Stimulated activated naive CD8-positive, alpha-beta T cell treated with anti-CD3 and anti-CD28 coated beads, Interleukin-15, Interleukin-2, amounts not matched to agents 100 U/mL and 50 U/mL, for 24 hours (primary cell): ENCODE data around the gene LCLAT1.

ENCODE experiments used
- ATAC-seq: fragments of 150-1000 bp; cut with Tn5 transposase; one replicate; pipeline ENCODE4 v1.10.0; 2021
- DNase-seq: peaks from one replicate; pipeline ENCODE4 v3.0.0; 2021

LCLAT1 gene

GRCh38 chr2:30643674-30644073 is 196.6 kb downstream of the LCLAT1 start:
- ATAC-seq = no peak
- no peak for DNase-seq

DNA sequence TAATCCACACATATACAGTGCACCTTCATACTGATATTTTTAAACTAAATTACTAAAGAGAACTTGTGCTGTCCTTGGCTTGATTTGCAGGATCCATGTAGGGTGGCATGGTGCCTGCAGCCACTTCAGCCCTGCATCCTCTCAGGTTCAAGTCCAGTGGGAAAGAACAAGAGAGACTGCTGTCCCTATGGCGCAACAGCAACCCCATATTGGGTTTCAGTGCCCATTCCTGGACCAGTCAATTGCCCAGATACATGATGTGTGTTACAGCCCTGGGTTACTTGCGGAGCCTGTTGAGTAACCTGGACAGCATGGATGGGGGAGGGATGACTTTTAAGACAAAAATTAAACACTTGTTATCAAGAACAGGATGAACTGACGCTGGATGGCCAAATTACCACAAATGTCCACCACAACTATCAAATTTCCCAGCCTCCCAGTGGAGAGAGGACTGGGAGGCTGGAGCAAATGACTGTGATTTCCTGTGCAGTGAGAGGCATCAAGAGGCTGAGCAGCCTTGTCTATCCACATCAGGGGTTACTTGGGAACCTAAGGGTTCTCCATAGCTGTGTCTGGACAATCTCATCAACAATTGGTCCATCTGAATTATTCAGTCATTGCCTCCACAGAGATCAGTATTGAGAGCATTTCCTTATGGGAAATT is 198.2 kb downstream of the LCLAT1 start:
- ATAC-seq = no peak

DNA sequence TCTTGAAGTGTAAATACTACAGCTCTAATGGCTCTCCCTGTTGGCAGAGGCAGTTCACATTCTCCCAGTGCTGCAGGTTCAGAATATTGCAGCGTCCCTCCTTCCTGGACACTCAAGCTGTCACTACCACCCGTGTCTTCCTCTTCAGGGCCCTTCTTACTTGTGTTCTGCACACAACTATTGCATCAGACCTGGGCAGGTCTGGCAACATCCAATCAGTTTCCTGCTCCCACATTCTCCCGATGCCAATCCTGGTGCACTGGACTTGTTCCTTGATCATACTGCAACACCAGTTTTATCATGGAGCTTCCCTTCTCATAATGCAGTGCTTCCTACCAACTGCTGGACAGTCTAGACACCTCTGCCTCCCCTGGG is 198.7 kb downstream of the LCLAT1 start:
- no peak for ATAC-seq
- DNase-seq = no peak

More for the DNA sequence above, 198.2 kb downstream of the LCLAT1 start:
- DNase-seq = no peak

- ATAC-seq = no peak
- no peak for DNase-seq
These were observed 200.9 kb downstream of the LCLAT1 start for GRCh38 chr2:30647752-30648457.

- no peak for DNase-seq
- no peak for ATAC-seq
These were observed 202.2 kb downstream of the LCLAT1 start for GRCh38 chr2:30649278-30649677.

GRCh38 chr2:30649828-30650227 is 202.8 kb downstream of the LCLAT1 start:
- DNase-seq (no peak), ATAC-seq (no peak)

DNA sequence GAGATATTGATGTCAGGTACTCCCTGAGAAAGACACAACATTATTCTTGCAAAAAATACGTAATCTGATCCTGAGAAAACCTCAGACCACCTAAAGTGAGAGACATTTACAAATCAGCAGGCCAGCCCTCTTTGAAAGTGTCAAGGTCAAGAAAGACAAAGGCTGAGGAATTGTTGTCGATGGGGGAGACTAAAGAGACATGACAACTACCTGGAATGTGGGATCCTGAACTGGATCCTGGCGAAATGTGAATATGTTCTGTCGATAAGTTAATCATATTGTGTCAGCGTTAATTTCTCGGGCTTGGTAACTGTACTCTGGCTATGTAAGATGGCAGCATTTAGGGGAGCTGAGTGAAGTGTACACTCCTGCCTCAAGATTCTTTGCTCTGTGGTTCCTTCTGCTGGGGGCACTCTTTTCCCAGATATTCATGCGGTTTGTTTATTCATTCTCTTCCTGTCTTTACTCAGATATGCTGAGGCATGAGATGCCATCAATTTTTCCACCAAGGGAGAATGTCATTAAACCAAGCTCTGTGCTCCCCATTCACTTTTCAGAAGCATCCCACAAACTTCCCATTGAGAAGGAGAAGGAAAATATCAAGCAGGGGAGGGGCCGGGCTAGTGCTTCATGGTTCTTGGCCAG is 205.3 kb downstream of the LCLAT1 start:
- no peak for ATAC-seq
- no peak for DNase-seq

DNA sequence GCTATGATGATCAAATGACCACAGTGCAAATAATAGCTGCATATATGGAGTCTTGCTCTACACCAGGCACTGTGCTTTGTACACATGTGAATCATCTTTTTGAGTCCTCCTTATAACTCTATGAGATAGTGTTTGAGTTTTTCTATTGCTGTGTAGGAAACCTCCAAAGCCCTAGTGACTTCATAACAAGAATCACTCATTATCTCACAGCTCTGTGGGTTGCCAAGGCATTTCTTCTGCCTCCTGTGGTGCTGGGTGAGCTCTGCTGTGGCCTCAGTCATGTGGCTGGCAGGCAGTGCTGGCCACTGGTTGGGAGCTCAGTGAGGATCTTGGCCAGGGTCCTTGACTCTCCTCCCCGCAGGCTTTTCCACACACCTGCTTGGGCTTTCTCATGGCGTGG is 206.8 kb downstream of the LCLAT1 start:
- ATAC-seq (no peak), DNase-seq (no peak)

GRCh38 chr2:30654404-30654803 is 207.4 kb downstream of the LCLAT1 start:
- no peak for ATAC-seq
- no peak for DNase-seq

DNA sequence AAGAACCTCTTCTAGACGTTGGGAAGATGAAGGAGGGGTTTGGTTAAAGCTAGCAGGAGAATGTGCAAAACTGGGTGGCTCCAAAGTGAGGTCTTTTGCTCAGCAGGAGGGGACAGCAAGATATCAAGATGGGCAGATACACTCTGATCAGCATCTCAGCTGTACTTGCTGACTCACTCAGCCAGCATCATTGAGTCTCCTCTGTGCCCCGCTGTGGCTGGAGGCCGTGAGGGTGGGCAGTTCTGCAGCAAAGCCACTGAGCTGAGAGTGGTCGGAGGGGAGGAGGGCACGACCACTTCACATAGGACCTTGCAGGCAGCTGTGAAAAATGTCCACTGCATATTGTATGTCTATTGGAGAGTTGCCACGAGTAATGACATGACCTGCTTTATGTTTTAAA is 208.2 kb downstream of the LCLAT1 start:
- ATAC-seq (no peak), DNase-seq (no peak)

GRCh38 chr2:30655660-30656059 is 208.6 kb downstream of the LCLAT1 start:
- no peak for DNase-seq
- no peak for ATAC-seq

DNA sequence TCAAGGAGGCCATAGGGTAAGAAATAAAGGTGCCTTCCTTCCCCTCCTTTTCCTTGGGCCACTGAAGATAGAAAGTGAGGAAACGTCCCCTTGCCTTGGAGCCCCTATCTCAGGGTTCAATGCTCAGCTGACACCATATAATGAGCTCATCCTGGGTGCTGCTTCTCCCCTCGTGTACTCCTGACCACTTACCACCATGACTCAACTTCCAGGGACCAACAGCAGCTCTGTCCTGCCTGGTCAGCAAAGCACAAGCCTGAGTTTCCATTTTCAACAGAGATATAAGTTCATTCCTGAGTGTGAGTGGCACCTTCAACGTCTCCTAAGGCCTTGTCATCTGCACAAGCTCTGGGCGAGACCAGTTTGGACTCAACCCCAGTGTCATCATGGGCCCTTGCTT is 209.0 kb downstream of the LCLAT1 start:
- ATAC-seq (no peak), DNase-seq (no peak)

- no peak for ATAC-seq
- no peak for DNase-seq
These were observed 214.4 kb downstream of the LCLAT1 start for GRCh38 chr2:30661173-30662107.

- no peak for ATAC-seq
- no peak for DNase-seq
These were observed 215.5 kb downstream of the LCLAT1 start for GRCh38 chr2:30662268-30663131.

DNA sequence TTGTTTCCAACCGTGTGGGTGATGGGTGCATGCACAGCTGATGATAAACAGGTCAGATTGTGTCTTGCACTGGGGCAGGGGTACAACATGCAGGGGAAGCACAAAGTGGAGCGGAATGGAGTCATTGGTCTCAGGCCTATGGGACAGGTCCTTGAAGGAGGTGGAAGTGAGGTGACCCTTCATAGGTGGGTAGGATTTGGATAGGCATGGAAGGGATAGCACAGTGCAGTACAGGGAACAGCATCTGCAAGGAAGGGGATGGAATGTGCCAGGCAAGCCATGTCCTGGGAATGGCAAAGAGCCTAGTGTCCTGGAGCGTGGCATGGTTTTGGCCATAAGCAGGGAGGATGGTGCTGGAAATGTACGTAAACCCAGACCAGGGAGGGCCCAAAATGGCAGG is 216.3 kb downstream of the LCLAT1 start:
- no peak for ATAC-seq

DNA sequence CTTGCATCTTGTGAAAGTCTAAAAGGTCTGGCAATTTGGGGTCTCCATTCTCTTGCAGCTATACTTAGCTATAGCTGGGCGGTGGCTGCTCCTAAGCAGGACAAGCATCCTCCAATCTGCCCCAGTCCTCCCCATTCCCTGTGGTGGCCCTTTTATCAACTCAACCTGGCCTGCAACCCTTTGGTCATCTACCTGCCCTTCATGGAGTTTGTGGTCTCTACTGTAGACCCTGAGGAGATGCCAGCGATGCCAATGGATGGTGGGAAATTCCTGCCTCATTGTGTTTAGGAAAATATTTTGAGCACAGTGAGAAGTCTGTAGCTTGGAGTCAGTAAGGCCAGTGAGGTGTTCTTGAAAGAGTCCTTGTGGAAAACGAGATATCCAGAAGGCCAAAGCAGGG is 216.8 kb downstream of the LCLAT1 start:
- DNase-seq (no peak), ATAC-seq (no peak)

More for the DNA sequence above, 216.3 kb downstream of the LCLAT1 start:
- DNase-seq = no peak

DNA sequence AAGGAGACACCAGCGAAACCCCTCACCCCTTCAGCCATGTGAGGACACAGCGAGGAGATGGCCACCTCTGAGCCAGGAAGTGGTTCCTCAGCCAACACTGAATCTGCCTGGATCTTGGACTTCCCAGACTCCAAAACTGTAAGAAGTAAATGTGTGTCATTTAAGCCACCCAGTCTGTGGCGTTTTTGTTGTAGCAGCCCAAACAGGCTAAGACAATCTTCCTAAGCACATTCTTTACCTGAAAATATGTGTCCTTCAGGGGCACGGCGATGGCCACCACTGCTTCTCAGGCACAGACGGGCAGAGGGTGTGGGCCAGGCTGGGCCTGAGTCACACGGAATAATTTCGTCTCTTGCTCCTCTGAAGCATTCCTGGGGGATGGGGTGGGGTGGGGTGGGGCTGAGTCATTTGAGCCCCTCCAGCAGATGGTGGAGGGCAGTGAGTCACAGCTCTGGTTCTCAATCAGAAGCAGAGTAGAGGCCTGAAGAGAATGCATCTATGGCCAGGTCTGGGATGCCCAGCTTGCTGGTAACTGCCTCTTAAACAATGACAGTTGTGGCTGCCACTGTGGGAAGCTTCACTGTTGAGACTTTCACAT is 217.8 kb downstream of the LCLAT1 start:
- ATAC-seq (peak; percentile 85), DNase-seq (peak; percentile 34)

GRCh38 chr2:30665761-30666265 is 218.8 kb downstream of the LCLAT1 start:
- ATAC-seq (no peak), DNase-seq (no peak)

DNA sequence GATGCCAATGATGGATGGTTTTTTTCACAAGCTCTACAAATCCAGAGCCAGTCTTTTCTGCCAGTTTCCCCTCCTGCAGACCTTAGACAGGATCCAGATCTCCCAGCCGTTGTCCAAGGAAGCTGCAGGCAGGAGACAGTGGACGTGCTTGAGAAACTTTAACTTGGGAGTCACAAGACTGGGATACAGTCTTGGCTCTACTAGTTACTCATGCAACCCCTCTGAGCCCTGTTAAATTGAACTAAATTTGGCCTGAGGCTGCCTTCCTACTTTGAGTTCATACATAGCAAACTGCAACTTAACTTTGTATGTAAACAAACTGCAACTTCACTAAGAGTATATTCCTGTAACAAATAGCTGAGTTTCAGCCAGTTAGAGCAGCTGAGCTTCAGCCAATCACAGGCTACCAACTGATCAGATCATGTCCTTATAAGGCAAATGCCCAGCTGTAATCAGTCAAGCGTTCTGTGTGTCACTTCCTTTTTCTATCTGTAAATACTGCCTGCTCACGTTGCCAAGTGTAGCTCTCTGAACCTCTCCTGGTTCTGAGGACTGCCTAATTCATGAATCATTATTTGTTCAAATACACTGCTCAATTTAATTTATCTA is 219.3 kb downstream of the LCLAT1 start:
- no peak for ATAC-seq
- no peak for DNase-seq

GRCh38 chr2:30670453-30670852 is 223.4 kb downstream of the LCLAT1 start:
- ATAC-seq = no peak

More at GRCh38 chr2:30670453-30670852, 223.4 kb downstream of the LCLAT1 start:
- DNase-seq = no peak
